Uterus (tissue), 2 donors: ENCODE data around the gene SNAP47.

Experiments
- POLR2A ChIP-seq, 2 donors: fragments of 450-650 bp; IDR thresholded peaks; one replicate each; pipeline ENCODE4 v1.6.1; 2016; ENCODE audit warnings: antibody characterized with exemption in 2 of 2, mild to moderate bottlenecking in 1 of 2, moderate library complexity in 1 of 2
- TF ChIP-seq, protein P1 (sequence below), 4 experiments: fragments of 200-600 bp in 2 of 4; fragments of 450-650 bp in 2 of 4; sonication (generic) in 2 of 4; IDR thresholded peaks; one replicate each; pipeline ENCODE4 v1.5.1; 2016 to 2019; ENCODE audit warnings: antibody characterized with exemption in 4 of 4, mild to moderate bottlenecking in 2 of 4, moderate library complexity in 1 of 4

- TF ChIP-seq, protein P1, sequence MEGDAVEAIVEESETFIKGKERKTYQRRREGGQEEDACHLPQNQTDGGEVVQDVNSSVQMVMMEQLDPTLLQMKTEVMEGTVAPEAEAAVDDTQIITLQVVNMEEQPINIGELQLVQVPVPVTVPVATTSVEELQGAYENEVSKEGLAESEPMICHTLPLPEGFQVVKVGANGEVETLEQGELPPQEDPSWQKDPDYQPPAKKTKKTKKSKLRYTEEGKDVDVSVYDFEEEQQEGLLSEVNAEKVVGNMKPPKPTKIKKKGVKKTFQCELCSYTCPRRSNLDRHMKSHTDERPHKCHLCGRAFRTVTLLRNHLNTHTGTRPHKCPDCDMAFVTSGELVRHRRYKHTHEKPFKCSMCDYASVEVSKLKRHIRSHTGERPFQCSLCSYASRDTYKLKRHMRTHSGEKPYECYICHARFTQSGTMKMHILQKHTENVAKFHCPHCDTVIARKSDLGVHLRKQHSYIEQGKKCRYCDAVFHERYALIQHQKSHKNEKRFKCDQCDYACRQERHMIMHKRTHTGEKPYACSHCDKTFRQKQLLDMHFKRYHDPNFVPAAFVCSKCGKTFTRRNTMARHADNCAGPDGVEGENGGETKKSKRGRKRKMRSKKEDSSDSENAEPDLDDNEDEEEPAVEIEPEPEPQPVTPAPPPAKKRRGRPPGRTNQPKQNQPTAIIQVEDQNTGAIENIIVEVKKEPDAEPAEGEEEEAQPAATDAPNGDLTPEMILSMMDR (IDR thresholded peaks at IDR 0.05) = no peak
- TF ChIP-seq POLR2A (IDR thresholded peaks at IDR 0.05) = no peak
These were observed 3.3 kb upstream of the SNAP47 start for GRCh38 chr1:227731696-227732585.
